ENCODE data around the gene PLEKHH3. TPM values are rescaled to one million over a fixed set of nuclear protein-coding genes. Genes with fewer than 3 reads are reported as not detected.
A peak's percentile ranks its signal among the peaks of the same experiment; 100 is the strongest.

Gene PLEKHH3
- total and polyA plus RNA-seq, 10 of the 15 experiments (the other 5 are each of a cell fraction or from before 2014, with no cell fraction given), result 0.31 to 38.0 (median 11.0) TPM

DNA sequence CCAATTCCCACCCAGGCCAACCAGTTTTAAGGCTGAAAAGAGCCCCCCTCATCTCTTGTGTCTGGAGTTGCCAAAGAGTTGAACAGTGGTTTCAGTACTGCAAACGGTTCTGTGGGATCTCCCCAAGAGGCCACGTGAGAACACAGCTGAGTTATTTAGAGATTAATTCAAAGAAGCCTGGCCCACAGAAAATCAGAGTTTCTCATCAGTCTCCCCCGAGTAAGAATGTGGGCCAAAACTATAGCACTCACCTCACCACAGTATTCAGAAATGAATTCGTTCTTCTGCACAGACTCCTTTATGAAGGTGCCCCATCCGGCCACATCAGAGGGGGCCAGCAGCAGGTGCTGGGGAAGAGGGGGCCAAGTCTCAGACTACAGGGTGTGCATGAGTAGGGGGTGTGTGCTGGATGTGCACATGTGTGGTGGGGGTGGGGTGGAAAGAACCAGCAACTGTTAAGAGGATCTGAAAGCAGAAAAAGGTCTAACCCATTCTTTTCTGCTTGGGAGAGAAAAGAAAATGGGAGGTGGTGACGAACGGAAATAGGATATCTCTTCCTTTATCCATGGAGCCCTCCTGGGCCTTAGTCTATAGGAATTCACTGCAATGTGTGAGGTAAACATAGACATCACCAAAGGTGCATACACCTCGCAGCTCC is 28.2 kb upstream of the PLEKHH3 start (continued):
- TF ChIP-seq EZH2 (IDR thresholded peaks at IDR 0.05; ENCODE audit: borderline replicate concordance, control insufficient read depth, low read depth, low read length) (no peak), RELB (IDR thresholded peaks at IDR 0.05; ENCODE audit: low read depth) (peak; percentile 97), NFYB (IDR thresholded peaks at IDR 0.05; ENCODE audit: insufficient read depth, low read depth, low read length) (no peak), CHD4 (IDR thresholded peaks at IDR 0.05) (0 out of 2 replicates have a peak, but pooled peaks have one; percentile 28), NBN (IDR thresholded peaks at IDR 0.05) (peak; percentile 96), CEBPB (IDR thresholded peaks at IDR 0.05; ENCODE audit: borderline replicate concordance in 1 of 2, low read depth in 2 of 2, low read length in 2 of 2) (peak in 1 of 2 experiments; percentile 96; a peak in 2 of 4 replicates), NR2F1 (conservative IDR thresholded peaks at IDR 0.05) (peak; percentile 91), ZBTB4 (CRISPR knock-in tag; IDR thresholded peaks at IDR 0.05) (no peak), MXI1 (IDR thresholded peaks at IDR 0.05; ENCODE audit: low read depth, low read length) (peak; percentile 84; the same call in 1 of the 2 replicates), JUNB (IDR thresholded peaks at IDR 0.05) (peak; percentile 98), YBX1 (IDR thresholded peaks at IDR 0.05) (no peak), SP1 (IDR thresholded peaks at IDR 0.05; ENCODE audit: low read depth, low read length) (peak; percentile 90), DPF2 (IDR thresholded peaks at IDR 0.05) (peak; percentile 97), ZNF592 (IDR thresholded peaks at IDR 0.05) (peak; percentile 25; the same call in 1 of the 2 replicates), USF1 (IDR thresholded peaks at IDR 0.05; ENCODE audit: borderline replicate concordance, extremely low read length, insufficient read depth, low read depth, low read length) (no peak), ZNF207 (IDR thresholded peaks at IDR 0.05; ENCODE audit: borderline replicate concordance) (no peak), SMAD1 (IDR thresholded peaks at IDR 0.05; ENCODE audit: low read depth, partially characterized antibody) (peak; percentile 79), ZSCAN29 (IDR thresholded peaks at IDR 0.05) (peak; percentile 60; the same call in 1 of the 2 replicates)
- TF ChIP-seq, protein P1, sequence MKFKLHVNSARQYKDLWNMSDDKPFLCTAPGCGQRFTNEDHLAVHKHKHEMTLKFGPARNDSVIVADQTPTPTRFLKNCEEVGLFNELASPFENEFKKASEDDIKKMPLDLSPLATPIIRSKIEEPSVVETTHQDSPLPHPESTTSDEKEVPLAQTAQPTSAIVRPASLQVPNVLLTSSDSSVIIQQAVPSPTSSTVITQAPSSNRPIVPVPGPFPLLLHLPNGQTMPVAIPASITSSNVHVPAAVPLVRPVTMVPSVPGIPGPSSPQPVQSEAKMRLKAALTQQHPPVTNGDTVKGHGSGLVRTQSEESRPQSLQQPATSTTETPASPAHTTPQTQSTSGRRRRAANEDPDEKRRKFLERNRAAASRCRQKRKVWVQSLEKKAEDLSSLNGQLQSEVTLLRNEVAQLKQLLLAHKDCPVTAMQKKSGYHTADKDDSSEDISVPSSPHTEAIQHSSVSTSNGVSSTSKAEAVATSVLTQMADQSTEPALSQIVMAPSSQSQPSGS (IDR thresholded peaks at IDR 0.05; ENCODE audit: low read length), result peak; percentile 97
